Measurements from ENCODE around the gene SHROOM3. TPM values are rescaled to one million over a fixed set of nuclear protein-coding genes. Genes with fewer than 3 reads are reported as not detected.
"Not testable (repeated sequence)": the region's sequence is repeated elsewhere in the genome, so short reads cannot be mapped to it uniquely, and the experiment has no call there.

SHROOM3 gene
- polyA plus RNA-seq, 3 donors: 0.11 to 3.4 (median 2.1) TPM

DNA sequence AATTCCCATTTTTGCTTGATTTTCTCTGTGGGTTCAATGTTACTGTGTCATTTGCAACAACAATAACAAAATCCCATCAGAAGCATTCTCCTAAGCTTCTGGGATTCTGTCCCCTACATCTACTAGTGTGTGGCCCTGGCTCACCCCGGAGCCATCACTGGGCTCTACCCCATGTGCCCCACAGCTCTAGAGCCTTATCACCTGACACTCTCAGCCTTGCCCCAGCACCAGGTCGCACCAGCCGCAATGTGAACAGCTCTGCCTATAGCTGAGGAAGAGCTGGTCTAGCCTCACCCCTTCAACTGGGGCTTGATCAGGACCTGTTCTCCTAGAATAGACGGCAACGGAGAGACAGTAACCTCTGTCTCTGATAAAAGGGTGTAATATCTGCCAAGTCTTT is 161.7 kb downstream of the SHROOM3 start:
- 87 to 90% (median 90%) methylated on average over 5 of the region's 5 CpGs for WGBS, 3 donors
- no peak overlapping the region for H3K27ac ChIP-seq (ENCODE audit: low read depth, low read length)

- H3K27ac ChIP-seq (ENCODE audit: low read depth, low read length): no peak overlapping the region
- WGBS, 3 donors: 33 to 59% (median 35%) methylated on average over 5 of the region's 5 CpGs
Measured at GRCh38 chr4:76597423-76597979, 162.5 kb downstream of the SHROOM3 start.

DNA sequence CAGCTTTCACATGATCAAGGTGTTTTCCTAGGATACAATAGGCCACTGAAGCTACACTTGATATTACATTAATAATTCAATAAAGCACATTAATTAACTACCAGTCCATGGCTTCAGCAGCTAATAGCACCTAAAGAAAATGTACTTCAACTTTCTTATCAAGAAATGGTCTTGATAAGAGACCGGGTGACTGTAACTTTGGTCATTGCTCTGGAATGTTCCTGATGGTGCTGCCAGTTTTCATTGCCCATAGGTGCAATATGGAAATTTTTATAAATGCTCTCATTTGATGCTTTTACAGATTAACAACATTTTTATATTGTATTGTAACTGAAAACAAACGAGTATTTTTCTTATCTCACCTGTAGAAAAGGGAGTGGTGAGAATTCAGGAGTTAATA is 165.4 kb downstream of the SHROOM3 start:
- 27 to 67% (median 62%) methylated on average over 2 of the region's 2 CpGs for WGBS, 3 donors
- H3K27ac ChIP-seq (ENCODE audit: low read depth, low read length): no peak overlapping the region

- no peak overlapping the region for H3K27ac ChIP-seq (ENCODE audit: low read depth, low read length)
- 33 to 53% (median 47%) methylated on average over 4 of the region's 4 CpGs for WGBS, 3 donors
Measured at GRCh38 chr4:76601791-76602190, 166.8 kb downstream of the SHROOM3 start.

DNA sequence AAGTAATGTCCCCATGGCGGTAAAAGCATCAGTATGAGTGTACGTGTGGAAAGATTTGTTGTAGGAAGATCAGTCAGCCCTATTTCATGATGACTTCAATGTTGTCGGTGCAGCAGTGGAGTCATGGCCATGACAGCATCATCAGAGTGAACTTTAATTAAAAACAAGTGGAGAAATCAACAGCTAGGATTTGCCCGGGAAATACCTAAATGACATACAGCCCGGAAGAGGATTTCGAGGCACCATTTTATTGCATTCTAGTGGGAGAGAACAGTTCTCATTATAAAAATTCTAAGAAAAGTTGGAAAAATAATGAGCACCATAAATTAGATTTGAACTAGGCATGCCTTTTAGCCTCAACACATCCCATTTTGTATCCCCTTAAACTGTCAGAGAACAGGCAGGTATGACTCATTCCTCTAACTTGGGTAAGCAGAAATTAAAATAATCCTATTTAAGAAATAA is 170.1 kb downstream of the SHROOM3 start:
- WGBS, 3 donors: 90 to 95% (median 93%) methylated on average over 6 of the region's 6 CpGs
- H3K27ac ChIP-seq (ENCODE audit: low read depth, low read length): no peak overlapping the region

GRCh38 chr4:76606645-76607265 is 171.7 kb downstream of the SHROOM3 start:
- WGBS, 3 donors: 91 to 97% (median 93%) methylated on average over 1 of the region's 1 CpG
- H3K27ac ChIP-seq (ENCODE audit: low read depth, low read length): no peak overlapping the region

DNA sequence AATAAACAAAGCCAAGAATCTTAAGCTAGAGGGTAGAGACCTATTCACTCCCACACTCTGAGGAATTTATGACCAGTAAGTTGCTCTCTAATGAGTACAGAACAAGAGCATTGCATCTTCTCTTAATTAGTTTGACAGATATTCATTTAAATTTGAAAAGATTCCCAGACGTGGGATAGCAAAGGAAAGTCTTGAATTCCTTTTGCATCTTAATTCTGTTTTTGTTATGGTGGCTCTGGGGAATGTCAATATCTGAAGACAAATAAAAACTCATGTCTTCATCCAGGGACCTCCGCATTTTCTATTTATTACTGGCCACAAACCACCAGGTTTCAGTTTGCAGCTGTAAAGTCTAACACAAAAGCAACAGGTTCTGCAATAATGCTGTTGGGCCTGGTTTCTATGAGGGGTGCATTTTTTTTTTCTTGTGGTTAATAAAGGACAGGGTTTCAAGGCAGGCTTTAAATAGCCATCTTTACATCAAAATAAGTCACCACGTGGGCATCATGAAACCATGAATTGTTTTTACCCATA is 172.3 kb downstream of the SHROOM3 start:
- no peak overlapping the region for H3K27ac ChIP-seq (ENCODE audit: low read depth, low read length)

GRCh38 chr4:76607846-76608245 is 172.8 kb downstream of the SHROOM3 start:
- WGBS, 3 donors: 91 to 100% (median 93%) methylated on average over 1 of the region's 1 CpG
- no peak overlapping the region for H3K27ac ChIP-seq (ENCODE audit: low read depth, low read length)

More for the DNA sequence above, 172.3 kb downstream of the SHROOM3 start:
- 34 to 68% (median 52%) methylated on average over 3 of the region's 3 CpGs for WGBS, 3 donors

- H3K27ac ChIP-seq (ENCODE audit: low read depth, low read length): not testable (repeated sequence)
Measured at GRCh38 chr4:76608549-76608948, 173.5 kb downstream of the SHROOM3 start.

GRCh38 chr4:76610751-76611547 is 175.9 kb downstream of the SHROOM3 start:
- H3K27ac ChIP-seq (ENCODE audit: low read depth, low read length): no peak overlapping the region
- WGBS, 3 donors: 23 to 46% (median 44%) methylated on average over 8 of the region's 8 CpGs

GRCh38 chr4:76611616-76612207 is 176.7 kb downstream of the SHROOM3 start:
- WGBS, 3 donors: 36 to 72% (median 72%) methylated on average over 6 of the region's 6 CpGs
- H3K27ac ChIP-seq (ENCODE audit: low read depth, low read length): no peak overlapping the region

GRCh38 chr4:76614589-76614988 is 179.6 kb downstream of the SHROOM3 start:
- no peak overlapping the region for H3K27ac ChIP-seq (ENCODE audit: low read depth, low read length)

- H3K27ac ChIP-seq (ENCODE audit: low read depth, low read length): no peak overlapping the region
- 41 to 68% (median 56%) methylated on average over 3 of the region's 3 CpGs for WGBS, 3 donors
Measured at GRCh38 chr4:76615999-76616398, 181.0 kb downstream of the SHROOM3 start.

- no peak overlapping the region for H3K27ac ChIP-seq (ENCODE audit: low read depth, low read length)
- WGBS, 3 donors: 81 to 94% (median 88%) methylated on average over 2 of the region's 2 CpGs
Measured at GRCh38 chr4:76616526-76616925, 181.5 kb downstream of the SHROOM3 start.

- no peak overlapping the region for H3K27ac ChIP-seq (ENCODE audit: low read depth, low read length)
- 62 to 73% (median 69%) methylated on average over 4 of the region's 4 CpGs for WGBS, 3 donors
Measured at GRCh38 chr4:76620723-76621468, 185.9 kb downstream of the SHROOM3 start.

DNA sequence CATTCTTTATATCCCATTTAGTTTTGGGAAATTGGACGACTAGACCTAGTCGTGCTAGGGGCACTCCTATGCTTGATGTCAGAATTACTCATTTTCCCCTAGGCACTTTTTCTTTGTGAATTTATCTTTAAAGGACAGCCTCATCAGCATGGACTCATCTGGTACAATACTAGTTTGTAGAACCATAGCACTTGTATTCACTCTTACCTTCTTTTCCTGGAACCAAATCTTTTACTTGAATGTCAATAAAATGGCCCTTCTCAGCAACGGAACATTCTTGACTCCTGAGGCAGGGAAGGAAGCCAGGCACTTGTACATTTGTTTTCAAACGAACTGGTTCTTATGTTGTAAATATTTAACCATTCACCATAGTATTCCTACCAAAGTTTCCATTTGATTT is 187.1 kb downstream of the SHROOM3 start:
- H3K27ac ChIP-seq (ENCODE audit: low read depth, low read length): no peak overlapping the region
- WGBS, 3 donors: 52 to 68% (median 65%) methylated on average over 4 of the region's 4 CpGs

DNA sequence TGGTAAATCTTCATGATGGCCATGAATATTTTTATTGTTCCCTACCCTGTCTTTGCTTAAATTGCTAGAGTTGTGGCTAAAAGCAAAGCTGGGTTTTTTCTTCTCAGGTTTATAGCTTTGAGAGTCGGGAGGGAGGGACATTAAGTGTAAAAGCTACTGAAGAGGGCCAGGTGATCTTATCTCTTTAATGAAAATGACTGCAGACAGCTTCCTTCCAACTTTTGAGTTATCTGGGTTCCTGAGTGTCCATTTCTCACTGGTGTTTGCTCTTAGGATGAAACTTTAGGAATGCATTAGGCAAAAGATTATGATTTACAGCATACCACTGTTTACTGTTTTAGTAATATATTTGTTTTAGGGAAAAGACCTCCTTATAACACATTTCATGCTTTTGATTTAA is 187.7 kb downstream of the SHROOM3 start:
- no peak overlapping the region for H3K27ac ChIP-seq (ENCODE audit: low read depth, low read length)
- 67 to 74% (median 73%) methylated on average over 1 of the region's 1 CpG for WGBS, 3 donors

All from adipose tissue (tissue), 3 donors.